ENCODE data around the gene B3GALT2.

B3GALT2 gene

GRCh38 chr1:193140254-193140653 lies 46.2 kb downstream of the B3GALT2 start:
- no peak for TF ChIP-seq CTCF (IDR thresholded peaks at IDR 0.05; ENCODE audit: low read depth, low read length, missing control alignments)
- H3K4me3 ChIP-seq (replicated peaks; ENCODE audit: low read depth, low read length) = no peak overlapping the region

DNA sequence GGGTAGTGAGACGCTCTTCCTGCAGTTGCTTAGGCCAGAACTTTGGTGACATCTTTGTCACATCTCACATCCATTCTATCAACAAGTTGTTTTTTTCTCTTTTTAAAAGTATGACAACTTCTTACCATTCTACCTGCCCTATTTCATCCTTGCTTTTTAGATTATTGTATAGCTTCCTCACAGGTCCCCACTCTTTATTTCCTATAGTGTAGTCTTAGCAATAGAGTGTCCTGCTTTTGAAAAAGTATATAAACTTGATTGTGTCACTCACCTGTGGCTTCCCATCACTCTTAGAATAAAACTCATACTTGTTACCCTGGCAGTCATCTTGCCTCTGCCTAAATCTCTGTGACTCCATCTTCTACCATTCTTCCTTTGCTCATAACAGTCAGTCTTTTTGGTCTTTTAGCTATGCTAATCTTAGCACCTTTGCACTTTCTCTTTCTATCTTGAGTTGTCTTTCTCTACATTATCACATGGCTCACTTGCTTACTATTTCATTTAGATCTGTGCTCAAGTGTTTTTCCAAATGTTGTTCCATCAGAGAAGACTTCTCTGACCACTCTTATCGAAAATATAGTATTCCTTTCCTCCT lies 55.0 kb downstream of the B3GALT2 start:
- H3K4me3 ChIP-seq (replicated peaks; ENCODE audit: low read depth, low read length) = no peak overlapping the region
- no peak for DNase-seq (ENCODE audit: extremely low read depth, low read depth)
- TF ChIP-seq CTCF (IDR thresholded peaks at IDR 0.05; ENCODE audit: low read depth, low read length, missing control alignments) = no peak

More at GRCh38 chr1:193140254-193140653, 46.2 kb downstream of the B3GALT2 start:
- no peak for DNase-seq (ENCODE audit: extremely low read depth, low read depth)

All from HFF-Myc (cell line).